Panc1 (cell line): ENCODE data around the gene ATXN10.

ENCODE experiments used
- POLR2AphosphoS5 ChIP-seq: IDR thresholded peaks from 2 replicates; pipeline ENCODE4 v1.6.1; 2012; ENCODE audit warnings: mild to moderate bottlenecking, low read depth, low read length, moderate library complexity
- TCF7L2 ChIP-seq: IDR thresholded peaks from 2 replicates; pipeline ENCODE4 v1.6.1; 2011; ENCODE audit warnings: mild to moderate bottlenecking, low read depth, low read length, inconsistent platforms
- TF ChIP-seq, protein P1 (sequence below): fragments of 450-650 bp; IDR thresholded peaks from 2 replicates; pipeline ENCODE4 v1.5.1; 2017; ENCODE audit warnings: mild to moderate bottlenecking

DNA sequence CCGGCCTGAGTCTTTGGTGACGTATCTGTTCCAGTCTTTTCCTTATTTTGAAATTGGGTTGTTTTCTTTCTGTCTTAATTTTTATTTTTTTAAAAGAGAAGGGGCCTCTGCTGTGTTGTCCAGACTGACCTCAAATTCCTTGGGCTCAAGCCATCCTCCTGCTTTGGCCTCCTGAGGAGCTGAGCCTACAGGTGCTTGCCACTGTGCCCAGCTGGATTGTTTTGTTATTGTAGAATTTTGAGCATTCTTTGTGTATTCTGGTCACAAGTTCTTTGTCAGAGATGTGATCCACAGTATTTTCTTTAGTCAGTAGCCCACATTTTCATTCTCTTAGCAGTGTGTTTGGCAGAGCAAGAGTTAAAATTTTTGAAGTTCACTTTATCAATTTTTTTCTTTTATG lies 100.1 kb downstream of the ATXN10 start:
- TF ChIP-seq, protein P1, sequence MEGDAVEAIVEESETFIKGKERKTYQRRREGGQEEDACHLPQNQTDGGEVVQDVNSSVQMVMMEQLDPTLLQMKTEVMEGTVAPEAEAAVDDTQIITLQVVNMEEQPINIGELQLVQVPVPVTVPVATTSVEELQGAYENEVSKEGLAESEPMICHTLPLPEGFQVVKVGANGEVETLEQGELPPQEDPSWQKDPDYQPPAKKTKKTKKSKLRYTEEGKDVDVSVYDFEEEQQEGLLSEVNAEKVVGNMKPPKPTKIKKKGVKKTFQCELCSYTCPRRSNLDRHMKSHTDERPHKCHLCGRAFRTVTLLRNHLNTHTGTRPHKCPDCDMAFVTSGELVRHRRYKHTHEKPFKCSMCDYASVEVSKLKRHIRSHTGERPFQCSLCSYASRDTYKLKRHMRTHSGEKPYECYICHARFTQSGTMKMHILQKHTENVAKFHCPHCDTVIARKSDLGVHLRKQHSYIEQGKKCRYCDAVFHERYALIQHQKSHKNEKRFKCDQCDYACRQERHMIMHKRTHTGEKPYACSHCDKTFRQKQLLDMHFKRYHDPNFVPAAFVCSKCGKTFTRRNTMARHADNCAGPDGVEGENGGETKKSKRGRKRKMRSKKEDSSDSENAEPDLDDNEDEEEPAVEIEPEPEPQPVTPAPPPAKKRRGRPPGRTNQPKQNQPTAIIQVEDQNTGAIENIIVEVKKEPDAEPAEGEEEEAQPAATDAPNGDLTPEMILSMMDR, result no peak
- no peak for TF ChIP-seq POLR2AphosphoS5
- TF ChIP-seq TCF7L2, result no peak
